Keratinocyte (primary cell): Measurements from ENCODE around the gene CAPN15. TPM values are rescaled to one million over a fixed set of nuclear protein-coding genes. Genes with fewer than 3 reads are reported as not detected.

Source experiments
- DNase-seq: peaks from one replicate; pipeline ENCODE4 v3.0.0-alpha.2; 2011; ENCODE audit warnings: low read depth, missing footprints, low spot score
- FAIRE-seq: peaks from 2 replicates; lab custom pipeline; 2011; peaks lifted over from hg19 to GRCh38; lab: Jason Lieb, UNC
- H2AFZ ChIP-seq: 2 replicates; pipeline ENCODE4 v1.6.0; 2012; ENCODE audit warnings: low read length, control low read depth, inconsistent platforms; ENCODE audit not compliant: control insufficient read depth
- H3K27ac ChIP-seq: 2 replicates; pipeline ENCODE4 v1.5.1; 2011; ENCODE audit warnings: low read length; ENCODE audit not compliant: control insufficient read depth, insufficient read depth
- H3K27me3 ChIP-seq: 3 replicates; pipeline ENCODE4 v1.6.0; 2011; ENCODE audit warnings: low read length; ENCODE audit not compliant: control insufficient read depth, insufficient read depth; ENCODE audit errors: extremely low read depth
- H3K36me3 ChIP-seq, 2 experiments: 2 replicates in 1 of 2; 3 replicates in 1 of 2; pipeline ENCODE4 v1.5.1; 2011; ENCODE audit warnings: low read length in 2 of 2, mild to moderate bottlenecking in 1 of 2; ENCODE audit not compliant: control insufficient read depth in 2 of 2, insufficient read depth in 2 of 2; ENCODE audit errors: extremely low read depth in 1 of 2
- H3K4me1 ChIP-seq: 3 replicates; pipeline ENCODE4 v1.5.1; 2011; ENCODE audit warnings: low read length; ENCODE audit not compliant: control insufficient read depth, insufficient read depth; ENCODE audit errors: extremely low read depth
- H3K4me2 ChIP-seq: 3 replicates; pipeline ENCODE4 v1.6.0; 2011; ENCODE audit warnings: low read depth, low read length; ENCODE audit not compliant: control insufficient read depth, insufficient read depth; ENCODE audit errors: extremely low read depth
- H3K4me3 ChIP-seq, 3 experiments: fragments of 200-600 bp in 1 of 3; sonication (generic) in 1 of 3; 2 replicates in 2 of 3; 3 replicates in 1 of 3; pipeline ENCODE4 v1.5.1; 2011 to 2016; ENCODE audit warnings: low read length in 3 of 3, mild to moderate bottlenecking in 3 of 3, control low read depth in 2 of 3, inconsistent platforms in 1 of 3, low read depth in 1 of 3, mixed read lengths in 1 of 3, mixed run types in 1 of 3, moderate library complexity in 1 of 3; ENCODE audit not compliant: control insufficient read depth in 2 of 3, insufficient read depth in 2 of 3; ENCODE audit errors: extremely low read depth in 1 of 3
- H3K79me2 ChIP-seq: 2 replicates; pipeline ENCODE4 v1.6.0; 2012; ENCODE audit warnings: low read length; ENCODE audit not compliant: control insufficient read depth, insufficient read depth
- H3K9ac ChIP-seq: 3 replicates; pipeline ENCODE4 v1.6.0; 2011; ENCODE audit warnings: low read length; ENCODE audit not compliant: control insufficient read depth, insufficient read depth; ENCODE audit errors: extremely low read depth
- H3K9me1 ChIP-seq: 3 replicates; pipeline ENCODE4 v1.6.0; 2011; ENCODE audit warnings: low read length; ENCODE audit not compliant: control insufficient read depth, insufficient read depth; ENCODE audit errors: extremely low read depth
- H3K9me3 ChIP-seq: 2 replicates; pipeline ENCODE4 v1.5.1; 2012; ENCODE audit warnings: low read depth, low read length; ENCODE audit not compliant: control insufficient read depth
- H4K20me1 ChIP-seq: 3 replicates; pipeline ENCODE4 v1.6.0; 2011; ENCODE audit warnings: low read length; ENCODE audit not compliant: control insufficient read depth, insufficient read depth; ENCODE audit errors: extremely low read depth
- EZH2 ChIP-seq: IDR thresholded peaks from one replicate; pipeline ENCODE4 v1.6.1; 2012; ENCODE audit warnings: inconsistent platforms, mild to moderate bottlenecking, low read length, moderate library complexity
- dilution Hi-C: fragments of 300-500 bp; cut with MboI; formaldehyde crosslinking; loops from one replicate; pipeline ENCODE4 v1.7.0; 2020; ENCODE audit warnings: low sequenced_read_pairs; ENCODE audit not compliant: extremely low pct_ligation_motif_present
- polyA plus RNA-seq, 5 experiments: library from polyadenylated mRNA; depleted of rRNA in 3 of 5; stranded (reverse) in 3 of 5; stranded (forward) in 1 of 5; unstranded in 1 of 5; fragments of >200 nt; gene quantifications; 1 replicate in 1 of 5; 2 replicates in 3 of 5; 3 replicates in 1 of 5; pipeline versions ENCODE4 v1.2.1 to v1.2.3, GENCODE V29; 2011 to 2012; ENCODE audit warnings: missing spikeins in 2 of 5, low read depth in 1 of 5, low replicate concordance in 1 of 5
- TF ChIP-seq, protein P1 (sequence below), 3 experiments: IDR thresholded peaks in 1 of 3; conservative IDR thresholded peaks in 1 of 3; optimal IDR thresholded peaks in 1 of 3; 2 replicates in 2 of 3; 3 replicates in 1 of 3; pipeline versions ENCODE3 to v1.5.1; 2011; ENCODE audit warnings: low read length in 3 of 3, mild to moderate bottlenecking in 3 of 3, moderate library complexity in 2 of 3, control low read depth in 1 of 3, inconsistent platforms in 1 of 3; ENCODE audit not compliant: insufficient read depth in 2 of 3; ENCODE audit errors: extremely low read depth in 1 of 3

Gene CAPN15
- polyA plus RNA-seq, 1 donor (not counting 4 experiments of a cell fraction or from before 2014, with no cell fraction given) = 7.9 TPM

DNA sequence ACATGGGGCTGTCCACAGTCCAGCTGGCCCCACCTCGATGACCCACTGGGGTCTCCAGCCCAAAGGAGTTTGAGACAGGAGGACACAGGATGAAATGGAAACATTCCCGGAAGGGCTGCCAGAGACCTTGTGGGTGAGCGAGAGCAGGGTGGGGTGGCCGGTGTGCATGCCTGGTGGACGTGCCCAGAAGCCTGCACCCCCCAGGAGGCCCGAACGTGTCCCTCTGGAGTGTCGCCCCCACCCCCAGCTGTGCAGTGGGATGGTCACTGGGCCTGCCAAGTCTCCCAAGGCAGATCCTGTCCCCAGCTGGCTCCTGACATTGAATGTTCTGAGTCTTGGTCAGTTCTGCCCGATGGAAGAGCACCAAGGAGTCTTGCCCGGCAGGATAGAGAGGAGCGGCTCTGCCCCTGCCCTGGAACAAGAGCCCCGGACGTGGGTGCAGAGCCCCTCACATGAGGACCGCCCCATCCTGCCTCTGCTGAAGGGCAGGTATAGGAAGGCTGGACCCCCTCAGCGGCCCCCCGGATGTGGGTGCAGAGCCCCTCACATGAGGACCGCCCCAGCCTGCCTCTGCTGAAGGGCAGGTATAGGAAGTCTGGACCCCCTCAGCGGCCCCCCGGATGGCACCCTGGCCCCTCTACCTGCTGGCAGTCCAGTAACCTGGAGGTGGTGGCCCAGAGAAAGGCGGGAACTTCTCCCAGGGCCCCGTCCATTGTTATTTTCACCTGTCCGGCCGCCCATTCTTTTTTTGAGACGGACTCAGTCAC is 3.1 kb upstream of the CAPN15 start:
- Histone ChIP-seq H2AFZ (no peak overlapping the region), H4K20me1 (peaks cover 16% of the 10 kb centered on the region), H3K9ac (no peak overlapping the region), H3K27me3 (no peaks in the 10 kb centered on the region), H3K4me3 (no peak overlapping the region), H3K9me1 (peaks cover 4% of the 10 kb centered on the region), H3K4me2 (no peak overlapping the region), H3K9me3 (no peaks in the 10 kb centered on the region), H3K4me1 (peaks cover 37% of the 10 kb centered on the region), H3K27ac (no peak overlapping the region), H3K79me2 (peaks cover 39% of the 10 kb centered on the region), H3K36me3 (peaks cover 2 to 9% of the 10 kb centered on the region in 2 experiments)
- DNase-seq = no peak
- TF ChIP-seq, protein P1, sequence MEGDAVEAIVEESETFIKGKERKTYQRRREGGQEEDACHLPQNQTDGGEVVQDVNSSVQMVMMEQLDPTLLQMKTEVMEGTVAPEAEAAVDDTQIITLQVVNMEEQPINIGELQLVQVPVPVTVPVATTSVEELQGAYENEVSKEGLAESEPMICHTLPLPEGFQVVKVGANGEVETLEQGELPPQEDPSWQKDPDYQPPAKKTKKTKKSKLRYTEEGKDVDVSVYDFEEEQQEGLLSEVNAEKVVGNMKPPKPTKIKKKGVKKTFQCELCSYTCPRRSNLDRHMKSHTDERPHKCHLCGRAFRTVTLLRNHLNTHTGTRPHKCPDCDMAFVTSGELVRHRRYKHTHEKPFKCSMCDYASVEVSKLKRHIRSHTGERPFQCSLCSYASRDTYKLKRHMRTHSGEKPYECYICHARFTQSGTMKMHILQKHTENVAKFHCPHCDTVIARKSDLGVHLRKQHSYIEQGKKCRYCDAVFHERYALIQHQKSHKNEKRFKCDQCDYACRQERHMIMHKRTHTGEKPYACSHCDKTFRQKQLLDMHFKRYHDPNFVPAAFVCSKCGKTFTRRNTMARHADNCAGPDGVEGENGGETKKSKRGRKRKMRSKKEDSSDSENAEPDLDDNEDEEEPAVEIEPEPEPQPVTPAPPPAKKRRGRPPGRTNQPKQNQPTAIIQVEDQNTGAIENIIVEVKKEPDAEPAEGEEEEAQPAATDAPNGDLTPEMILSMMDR (optimal IDR thresholded peaks at IDR 0.05 in 1 of 3, IDR thresholded peaks at IDR 0.05 in 1 of 3, conservative IDR thresholded peaks at IDR 0.05 in 1 of 3; ENCODE audit: extremely low read depth in 1 of 3, insufficient read depth in 2 of 3, low read length in 3 of 3) = no peak
- TF ChIP-seq EZH2 = no peak
- FAIRE-seq = no peak
- dilution Hi-C loops = no loop called here

DNA sequence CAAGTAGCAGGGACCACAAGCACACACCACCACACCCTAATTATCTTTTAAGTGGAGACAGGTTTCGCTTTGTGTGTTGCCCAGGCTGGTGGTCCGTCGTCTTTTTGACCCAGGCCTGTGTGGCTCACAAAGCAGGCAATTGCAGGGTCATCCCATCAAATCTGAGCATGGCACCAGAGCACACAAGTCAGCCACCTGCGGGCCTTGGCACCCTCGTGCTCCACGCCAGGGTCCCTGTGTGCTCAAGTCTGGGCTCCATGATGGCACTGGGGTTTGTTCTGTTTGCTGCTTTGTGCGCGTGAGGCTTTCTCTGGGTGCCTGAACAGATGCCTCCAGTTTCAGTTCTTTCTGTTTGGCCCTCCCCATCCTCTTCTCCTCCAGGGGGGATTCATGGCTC is 2.4 kb upstream of the CAPN15 start:
- H3K4me1 ChIP-seq = peaks cover 38% of the 10 kb centered on the region
- H3K9me3 ChIP-seq = no peaks in the 10 kb centered on the region
- peaks cover 46% of the 10 kb centered on the region for H3K79me2 ChIP-seq
- peak overlapping the region; percentile 83 for H3K27ac ChIP-seq
- H3K4me3 ChIP-seq = peak overlapping the region in 2 of 3 experiments; percentile 38 to 46
- H3K27me3 ChIP-seq = no peaks in the 10 kb centered on the region
- FAIRE-seq (no peak), DNase-seq (no peak)
- H3K4me2 ChIP-seq = peak overlapping the region; percentile 93
- peaks cover 22% of the 10 kb centered on the region for H4K20me1 ChIP-seq
- H2AFZ ChIP-seq = no peak overlapping the region
- H3K9ac ChIP-seq = peak overlapping the region; percentile 60
- H3K36me3 ChIP-seq = peaks cover 5% of the 10 kb centered on the region in 2 experiments
- dilution Hi-C loops = no loop called here
- peaks cover 4% of the 10 kb centered on the region for H3K9me1 ChIP-seq
- TF ChIP-seq EZH2 = no peak
